GM19043 (cell line): ENCODE results near the gene FAM171A1.
"Not testable (repeated sequence)": the region's sequence is repeated elsewhere in the genome, so short reads cannot be mapped to it uniquely, and the experiment has no call there.

Source experiments
- ATAC-seq: cut with Tn5 transposase; IDR thresholded peaks from one replicate; pipeline ENCODE4 v1.9.1; 2021; ENCODE audit warnings: low read depth; ENCODE audit not compliant: unreplicated experiment

Gene FAM171A1

GRCh38 chr10:15370856-15371701, at the start of gene FAM171A1:
FAM171A1 (minus strand) TSS chr10:15371289; CDS start chr10:15371052, 237 bp downstream.
- no peak for ATAC-seq

- ATAC-seq, result no peak
Measured at GRCh38 chr10:15420858-15421257, 49.8 kb upstream of the FAM171A1 start.

- ATAC-seq, result no peak
Measured at GRCh38 chr10:15419279-15419874, 48.3 kb upstream of the FAM171A1 start.

- ATAC-seq, result no peak
Measured at GRCh38 chr10:15416034-15416433, 44.9 kb upstream of the FAM171A1 start.

- ATAC-seq, result no peak
Measured at GRCh38 chr10:15411010-15411409, 39.9 kb upstream of the FAM171A1 start.

GRCh38 chr10:15409350-15409749, 38.3 kb upstream of the FAM171A1 start:
- ATAC-seq, result not testable (repeated sequence)

- ATAC-seq, result no peak
Measured at GRCh38 chr10:15408557-15408956, 37.5 kb upstream of the FAM171A1 start.

- no peak for ATAC-seq
Measured at GRCh38 chr10:15405319-15405718, 34.2 kb upstream of the FAM171A1 start.

GRCh38 chr10:15401382-15401781, 30.3 kb upstream of the FAM171A1 start:
- no peak for ATAC-seq

- not testable (repeated sequence) for ATAC-seq
Measured at GRCh38 chr10:15400461-15400860, 29.4 kb upstream of the FAM171A1 start.

- no peak for ATAC-seq
Measured at GRCh38 chr10:15399060-15399661, 28.1 kb upstream of the FAM171A1 start.

- ATAC-seq, result no peak
Measured at GRCh38 chr10:15395935-15396334, 24.8 kb upstream of the FAM171A1 start.

- no peak for ATAC-seq
Measured at GRCh38 chr10:15393139-15393825, 22.2 kb upstream of the FAM171A1 start.

GRCh38 chr10:15391491-15391890, 20.4 kb upstream of the FAM171A1 start:
- no peak for ATAC-seq

GRCh38 chr10:15388172-15388571, 17.1 kb upstream of the FAM171A1 start:
- not testable (repeated sequence) for ATAC-seq

- ATAC-seq, result no peak
Measured at GRCh38 chr10:15387021-15387420, 15.9 kb upstream of the FAM171A1 start.

GRCh38 chr10:15385552-15386455, 14.7 kb upstream of the FAM171A1 start:
- ATAC-seq, result no peak

- no peak for ATAC-seq
Measured at GRCh38 chr10:15381420-15381819, 10.3 kb upstream of the FAM171A1 start.

- ATAC-seq, result no peak
Measured at GRCh38 chr10:15379078-15379477, 8.0 kb upstream of the FAM171A1 start.

- ATAC-seq, result no peak
Measured at GRCh38 chr10:15378569-15378968, 7.5 kb upstream of the FAM171A1 start.
